ENCODE measurements around the gene WDR6. TPM values are rescaled to one million over a fixed set of nuclear protein-coding genes. Genes with fewer than 3 reads are reported as not detected.

The WDR6 gene
- total RNA-seq, 1 experiment from 2014 or later = 213 TPM

GRCh38 chr3:48991851-48992545, 15.2 kb upstream of the WDR6 start (continued):
- TF ChIP-seq ZNF671 (CRISPR knock-in tag; IDR thresholded peaks at IDR 0.05) (no peak), ZNF532 (CRISPR knock-in tag; IDR thresholded peaks at IDR 0.05; ENCODE audit: borderline replicate concordance) (no peak), ZNF512 (CRISPR knock-in tag; IDR thresholded peaks at IDR 0.05; ENCODE audit: borderline replicate concordance) (no peak)

- Mint-ChIP-seq H3K27me3 (ENCODE audit: low read depth) (no peaks in the 10 kb centered on the region), H3K4me3 (no peak overlapping the region), H3K4me1 (peaks cover 19% of the 10 kb centered on the region), H3K27ac (no peak overlapping the region), H3K36me3 (peaks cover 4% of the 10 kb centered on the region; the same call in 1 of the 2 replicates), H3K9me3 (no peaks in the 10 kb centered on the region)
- CTCF ChIA-PET = interaction anchor here (0.7 to 1.0 kb wide), 2 partner anchors 20 to 35 kb away, joined by 3 read pairs; no protein-coding TSS in a partner anchor
- POLR2A ChIA-PET = interaction anchor here (1.0 kb wide), 1 partner anchor 13 kb away, joined by 4 read pairs; the partner anchor contains the start of gene WDR6
- no peak for DNase-seq (ENCODE audit: low spot score)
- no peak for TF ChIP-seq CREM (CRISPR knock-in tag; IDR thresholded peaks at IDR 0.05)
- TF ChIP-seq NR2C2 (CRISPR knock-in tag; IDR thresholded peaks at IDR 0.05) = no peak
- TF ChIP-seq ZNF416 (CRISPR knock-in tag; IDR thresholded peaks at IDR 0.05) = no peak
- no peak for TF ChIP-seq SMAD4 (CRISPR knock-in tag; IDR thresholded peaks at IDR 0.05)
- no peak for TF ChIP-seq ZNF121 (CRISPR knock-in tag; IDR thresholded peaks at IDR 0.05)
- TF ChIP-seq PRRX2 (CRISPR knock-in tag; IDR thresholded peaks at IDR 0.05) = no peak
- TF ChIP-seq GTF2I (CRISPR knock-in tag; conservative IDR thresholded peaks at IDR 0.05) = no peak
- ATAC-seq = no peak
Measured at GRCh38 chr3:48993834-48994233, 13.4 kb upstream of the WDR6 start.

- Mint-ChIP-seq H3K27me3 (ENCODE audit: low read depth) (no peaks in the 10 kb centered on the region), H3K36me3 (peaks cover 4% of the 10 kb centered on the region; the same call in 1 of the 2 replicates), H3K4me3 (no peak overlapping the region), H3K4me1 (peaks cover 15% of the 10 kb centered on the region), H3K9me3 (no peaks in the 10 kb centered on the region), H3K27ac (no peak overlapping the region)
- POLR2A ChIA-PET = interaction anchor here (1.6 to 2.0 kb wide), 2 partner anchors 9 to 10 kb away, joined by 3 to 11 read pairs; partner anchors contain the start of gene WDR6
- ATAC-seq (no peak), DNase-seq (ENCODE audit: low spot score) (no peak)
- CTCF ChIA-PET = interaction anchor here (0.7 to 4.3 kb wide), 5 partner anchors 9 to 26 kb away, joined by 3 to 23 read pairs (median 12); partner anchors contain the start of gene WDR6
- no peak for TF ChIP-seq TEAD4 (CRISPR knock-in tag; IDR thresholded peaks at IDR 0.05)
- no peak for TF ChIP-seq ZNF121 (CRISPR knock-in tag; IDR thresholded peaks at IDR 0.05)
- no peak for TF ChIP-seq FOXK1 (CRISPR knock-in tag; IDR thresholded peaks at IDR 0.05)
- no peak for TF ChIP-seq STAT6 (CRISPR knock-in tag; conservative IDR thresholded peaks at IDR 0.05; ENCODE audit: low read depth)
- TF ChIP-seq ZNF219 (CRISPR knock-in tag; IDR thresholded peaks at IDR 0.05; ENCODE audit: borderline replicate concordance) = no peak
- no peak for TF ChIP-seq ZBTB21 (CRISPR knock-in tag; IDR thresholded peaks at IDR 0.05; ENCODE audit: borderline replicate concordance)
- TF ChIP-seq MAX (CRISPR knock-in tag; IDR thresholded peaks at IDR 0.05) = no peak
- TF ChIP-seq HMGA2 (CRISPR knock-in tag; IDR thresholded peaks at IDR 0.05) = no peak
- no peak for TF ChIP-seq ATF6 (CRISPR knock-in tag; IDR thresholded peaks at IDR 0.05)
- no peak for TF ChIP-seq ATF3 (CRISPR knock-in tag; conservative IDR thresholded peaks at IDR 0.05)
- no peak for TF ChIP-seq NR2C2 (CRISPR knock-in tag; IDR thresholded peaks at IDR 0.05)
- TF ChIP-seq SMAD3 (CRISPR knock-in tag; IDR thresholded peaks at IDR 0.05; ENCODE audit: borderline replicate concordance) = no peak
Measured at GRCh38 chr3:48996640-48997039, 10.6 kb upstream of the WDR6 start.
